PC-9 (cell line): Measurements from ENCODE around the gene PCED1B. TPM values are rescaled to one million over a fixed set of nuclear protein-coding genes. Genes with fewer than 3 reads are reported as not detected.

Experiments
- BruUV-seq: library from RNA; stranded (reverse); fragments of 400-500 nt; replicated peaks from 2 replicates; lab custom pipeline; 2021; lab: Mats Ljungman, UMichigan
- CTCF ChIA-PET: fragments of 300-600 bp; sonication (Branson Sonifier 250); formaldehyde crosslinking; loops from one replicate; lab custom pipeline; 2022; ENCODE audit warnings: antibody characterized with exemption; lab: Charles Lee
- POLR2A ChIA-PET: fragments of 300-600 bp; sonication (Branson Sonifier 250); formaldehyde crosslinking; loops from one replicate; lab custom pipeline; 2022; ENCODE audit warnings: antibody characterized with exemption; ENCODE audit not compliant: unreplicated experiment; lab: Charles Lee
- DNase-seq, 2 experiments: peaks; one replicate each; pipeline versions ENCODE4 v3.0.0 to v3.0.0-alpha.2; 2015 to 2022; ENCODE audit warnings: mixed read lengths in 1 of 2
- H2AFZ ChIP-seq: fragments of 200-600 bp; sonication (generic); 2 replicates; pipeline ENCODE4 v1.8.1; 2017; ENCODE audit warnings: antibody characterized with exemption
- H3F3A ChIP-seq: fragments of 200-600 bp; sonication (generic); 2 replicates; pipeline ENCODE4 v1.8.1; 2017; ENCODE audit warnings: antibody characterized with exemption, mild to moderate bottlenecking, low read depth; ENCODE audit not compliant: insufficient read depth
- H3K27ac ChIP-seq: fragments of 200-600 bp; sonication (generic); 2 replicates; pipeline ENCODE4 v1.6.1; 2016; ENCODE audit warnings: mixed run types
- H3K27me3 ChIP-seq: fragments of 200-600 bp; sonication (generic); 2 replicates; pipeline ENCODE4 v1.6.1; 2016; ENCODE audit warnings: low read depth, mixed run types; ENCODE audit not compliant: insufficient read depth
- H3K36me3 ChIP-seq: fragments of 200-600 bp; sonication (generic); 2 replicates; pipeline ENCODE4 v1.6.1; 2016; ENCODE audit warnings: low read depth, mixed run types
- H3K4me1 ChIP-seq: fragments of 200-600 bp; sonication (generic); replicated peaks from 2 replicates; pipeline ENCODE4 v1.6.1; 2016; ENCODE audit warnings: mixed run types; ENCODE audit not compliant: insufficient read depth
- H3K4me2 ChIP-seq: fragments of 200-600 bp; sonication (generic); 2 replicates; pipeline ENCODE4 v1.6.1; 2017; ENCODE audit warnings: mixed run types
- H3K4me3 ChIP-seq: fragments of 200-600 bp; sonication (generic); 2 replicates; pipeline ENCODE4 v1.6.1; 2016; ENCODE audit warnings: mixed run types
- H3K79me2 ChIP-seq: fragments of 200-600 bp; sonication (generic); 2 replicates; pipeline ENCODE4 v1.6.1; 2017; ENCODE audit warnings: low read depth, mixed run types
- H3K9me2 ChIP-seq: fragments of 200-600 bp; sonication (generic); 2 replicates; pipeline ENCODE4 v1.8.1; 2017; ENCODE audit warnings: mild to moderate bottlenecking; ENCODE audit not compliant: insufficient read depth
- H3K9me3 ChIP-seq: fragments of 200-600 bp; sonication (generic); 2 replicates; pipeline ENCODE4 v1.8.1; 2016; ENCODE audit warnings: low read depth; ENCODE audit not compliant: insufficient read depth
- H4K20me1 ChIP-seq: fragments of 200-600 bp; sonication (generic); 2 replicates; pipeline ENCODE4 v1.8.1; 2017; ENCODE audit not compliant: insufficient read depth
- CTCF ChIP-seq: fragments of 200-600 bp; sonication (generic); conservative IDR thresholded peaks from 2 replicates; pipeline ENCODE4 v1.6.1; 2017; ENCODE audit warnings: mixed run types, antibody characterized with exemption, mild to moderate bottlenecking, moderate library complexity
- EZH2 ChIP-seq: fragments of 200-600 bp; sonication (generic); IDR thresholded peaks from 2 replicates; pipeline ENCODE4 v1.8.0; 2017; ENCODE audit warnings: antibody characterized with exemption, low read depth
- intact Hi-C: fragments of 100-400 bp; cut with micrococcal nuclease; formaldehyde crosslinking; loops from one replicate; pipeline ENCODE4 v1.10.0; 2022; ENCODE audit not compliant: unreplicated experiment
- total RNA-seq: library from RNA; stranded (reverse); gene quantifications from 2 replicates; pipeline ENCODE4 v1.2.3, GENCODE V29; 2021

Gene PCED1B
- total RNA-seq, 1 experiment from 2014 or later: 11.2 TPM

GRCh38 chr12:47124451-47124850 is 45.0 kb downstream of the PCED1B start:
- H2AFZ ChIP-seq: no peak overlapping the region
- H3K4me3 ChIP-seq: no peak overlapping the region
- no peak overlapping the region for H3K4me2 ChIP-seq
- H3F3A ChIP-seq: no peaks in the 10 kb centered on the region
- H3K9me3 ChIP-seq: peaks cover 6% of the 10 kb centered on the region
- ChIA-PET CTCF (no interaction called here), POLR2A (no interaction called here)
- no peaks in the 10 kb centered on the region for H4K20me1 ChIP-seq
- no peaks in the 10 kb centered on the region for H3K27me3 ChIP-seq
- H3K27ac ChIP-seq: no peak overlapping the region
- no peaks in the 10 kb centered on the region for H3K79me2 ChIP-seq
- H3K4me1 ChIP-seq: no peaks in the 10 kb centered on the region; the same call in 1 of the 2 replicates
- H3K36me3 ChIP-seq: no peaks in the 10 kb centered on the region
- DNase-seq: no peak
- TF ChIP-seq EZH2 (no peak), CTCF (no peak)
- no TSS peak for BruUV-seq
- no peaks in the 10 kb centered on the region for H3K9me2 ChIP-seq
- intact Hi-C loops: no loop called here

- Histone ChIP-seq H3K9me3 (peaks cover 6% of the 10 kb centered on the region), H3K4me3 (no peak overlapping the region), H3K27ac (no peak overlapping the region), H3K79me2 (no peaks in the 10 kb centered on the region), H2AFZ (no peak overlapping the region), H3K27me3 (no peaks in the 10 kb centered on the region), H3F3A (no peaks in the 10 kb centered on the region), H3K4me2 (no peak overlapping the region), H3K4me1 (peaks cover 8% of the 10 kb centered on the region), H4K20me1 (no peaks in the 10 kb centered on the region), H3K36me3 (no peaks in the 10 kb centered on the region), H3K9me2 (no peaks in the 10 kb centered on the region)
- intact Hi-C loops: no loop called here
- ChIA-PET CTCF (no interaction called here), POLR2A (no interaction called here)
- no peak for DNase-seq
- no TSS peak for BruUV-seq
- TF ChIP-seq CTCF (no peak), EZH2 (no peak)
Measured at GRCh38 chr12:47126246-47126645, 46.8 kb downstream of the PCED1B start.

- BruUV-seq: no TSS peak
Measured at GRCh38 chr12:47131011-47131410, 51.6 kb downstream of the PCED1B start.

More at GRCh38 chr12:47131011-47131410, 51.6 kb downstream of the PCED1B start:
- Histone ChIP-seq H2AFZ (no peak overlapping the region), H3K9me2 (no peaks in the 10 kb centered on the region), H3K4me1 (peaks cover 11% of the 10 kb centered on the region), H3K4me3 (no peak overlapping the region), H3F3A (no peaks in the 10 kb centered on the region), H4K20me1 (no peaks in the 10 kb centered on the region), H3K27me3 (no peaks in the 10 kb centered on the region), H3K9me3 (no peaks in the 10 kb centered on the region), H3K27ac (no peak overlapping the region), H3K79me2 (no peaks in the 10 kb centered on the region), H3K4me2 (no peak overlapping the region), H3K36me3 (no peaks in the 10 kb centered on the region)
- POLR2A ChIA-PET: interaction anchor here (0.7 kb wide), 1 partner anchor 13 kb away, joined by 3 read pairs; no protein-coding TSS in a partner anchor
- CTCF ChIA-PET: no interaction called here
- intact Hi-C loops: no loop called here
- DNase-seq: no peak
- TF ChIP-seq EZH2: no peak
- TF ChIP-seq CTCF: no peak
